Endothelial cell of umbilical vein (primary cell): ENCODE results near the gene MDN1.

Source experiments
- CTCF ChIP-seq, 2 donors: IDR thresholded peaks; 1 replicate in 1 of 2; 2 replicates in 1 of 2; pipeline ENCODE4 v1.5.1; 2011; ENCODE audit warnings: low read length in 2 of 2, mild to moderate bottlenecking in 2 of 2, moderate library complexity in 2 of 2, control low read depth in 1 of 2, inconsistent platforms in 1 of 2, low read depth in 1 of 2; ENCODE audit not compliant: insufficient read depth in 1 of 2; ENCODE audit errors: extremely low read depth in 1 of 2
- FOS ChIP-seq: IDR thresholded peaks from 2 replicates; pipeline ENCODE4 v1.6.1; 2011; ENCODE audit warnings: mild to moderate bottlenecking, low read length, moderate library complexity, borderline replicate concordance; ENCODE audit not compliant: insufficient read depth
- JUN ChIP-seq: IDR thresholded peaks from 2 replicates; pipeline ENCODE4 v1.6.1; 2011; ENCODE audit warnings: borderline replicate concordance, low read depth; ENCODE audit not compliant: insufficient read length, insufficient read depth
- POLR2A ChIP-seq: IDR thresholded peaks from 2 replicates; pipeline ENCODE4 v1.6.1; 2012; ENCODE audit warnings: low read depth, mild to moderate bottlenecking, control low read depth, low read length

DNA sequence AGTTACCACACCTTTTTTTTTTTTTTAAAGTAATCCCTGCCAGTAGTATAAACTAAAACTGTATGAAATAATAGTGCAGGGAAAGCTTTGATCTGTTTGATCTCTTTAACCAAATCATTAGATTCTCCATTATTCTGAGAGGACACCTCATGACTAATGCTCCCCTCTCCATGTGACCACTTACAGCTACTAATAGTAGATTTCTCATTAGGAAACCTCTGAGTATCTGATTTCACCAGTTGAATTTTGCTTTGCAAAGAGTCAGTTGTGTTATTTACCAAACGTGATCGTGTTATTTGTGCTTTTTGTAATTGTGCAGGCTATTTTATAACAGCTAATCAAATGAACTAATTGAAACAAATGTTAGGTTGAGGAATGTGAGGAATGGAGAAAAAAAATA lies 22.6 kb upstream of the MDN1 start:
- TF ChIP-seq CTCF (IDR thresholded peaks at IDR 0.05; ENCODE audit: extremely low read depth in 1 of 2, insufficient read depth in 1 of 2, low read depth in 1 of 2, low read length in 2 of 2), result no peak
- no peak for TF ChIP-seq POLR2A
- no peak for TF ChIP-seq JUN
- TF ChIP-seq FOS, result no peak
